Activated T-cell treated with anti-CD3 and anti-CD28 coated beads, Interleukin-2, amount 50 U/mL, for 48 hours (primary cell): ENCODE results near the gene EHMT1.

Experiments
- DNase-seq, 2 experiments: peaks; one replicate each; pipeline ENCODE4 v3.0.0-alpha.2; 2020

EHMT1 gene

DNA sequence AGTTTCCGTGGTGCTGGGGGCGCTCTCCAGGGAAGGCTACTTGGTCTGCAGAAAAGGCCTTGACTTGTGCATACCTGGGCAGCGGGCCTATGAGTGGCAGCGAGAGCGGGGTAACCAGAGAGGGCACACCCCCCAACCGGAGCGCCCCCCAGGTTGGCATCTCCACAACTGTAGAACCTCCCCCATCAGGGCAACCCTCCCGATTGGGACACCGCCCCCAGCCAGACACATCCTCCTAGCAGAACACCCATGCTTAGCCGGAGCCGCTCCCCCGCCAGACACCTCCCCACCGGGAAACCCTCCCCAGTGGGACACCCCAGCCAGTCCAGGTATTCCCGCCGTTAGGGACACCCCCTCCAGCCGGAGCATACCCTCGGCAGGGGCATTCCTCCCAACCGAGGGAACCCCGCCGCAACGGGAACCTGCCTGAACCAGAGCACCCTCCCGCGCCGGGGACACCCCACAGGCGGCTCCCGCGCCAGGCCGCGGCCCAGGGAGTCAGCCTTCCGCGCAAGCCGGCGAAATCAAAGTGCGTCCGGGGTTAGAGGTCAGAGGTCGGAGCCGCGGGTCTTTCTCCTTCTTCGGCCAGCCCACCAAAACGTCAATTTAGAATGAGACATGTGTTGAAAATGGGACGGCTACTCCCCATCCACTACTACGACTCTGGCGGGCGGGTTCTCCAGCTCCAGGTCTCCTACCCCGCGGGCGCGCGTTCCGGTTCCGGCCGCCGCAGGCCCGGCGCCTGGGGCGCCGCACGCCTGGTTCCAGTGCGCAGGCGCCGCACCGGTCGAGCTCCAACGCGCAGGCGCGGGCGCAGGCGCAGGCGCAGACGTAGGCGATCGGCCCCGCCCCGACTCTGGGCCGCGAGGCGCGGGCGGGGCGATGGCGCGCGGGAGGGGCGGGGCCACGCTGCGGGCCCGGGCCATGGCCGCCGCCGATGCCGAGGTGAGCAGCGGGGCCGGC is at the start of gene EHMT1:
TSS of gene EHMT1 (plus strand) at position 901 of the 963 bp plus-strand sequence. CDS start at position 925, 24 bp downstream.
- peak; percentile 93 to 94 for DNase-seq

DNA sequence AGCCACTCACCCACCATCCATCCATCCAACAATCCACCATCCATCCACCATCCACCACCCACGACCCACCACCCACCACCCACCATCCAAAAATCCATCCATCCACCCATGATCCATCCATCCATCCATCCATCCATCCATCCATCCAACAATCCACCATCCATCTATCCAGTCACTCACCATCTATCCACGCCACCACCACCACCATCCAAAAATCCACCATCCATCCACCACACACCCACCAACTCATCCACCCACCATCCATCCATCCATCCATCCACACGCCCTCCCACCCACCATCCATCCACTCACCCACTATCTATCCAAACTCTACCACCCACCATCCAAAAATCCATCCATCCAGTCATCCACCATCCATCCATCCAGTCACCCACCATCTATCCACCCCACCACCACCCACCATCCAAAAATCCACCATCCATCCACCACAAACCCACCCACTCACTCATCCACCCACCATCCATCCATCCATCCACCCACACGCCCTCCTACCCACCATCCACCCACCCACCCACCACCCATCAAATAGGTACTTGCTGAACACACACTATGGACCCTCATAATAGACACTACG is 49.1 kb upstream of the EHMT1 start:
- DNase-seq, result no peak

- DNase-seq, result no peak
These were observed 48.2 kb upstream of the EHMT1 start for GRCh38 chr9:137570566-137570965.

DNA sequence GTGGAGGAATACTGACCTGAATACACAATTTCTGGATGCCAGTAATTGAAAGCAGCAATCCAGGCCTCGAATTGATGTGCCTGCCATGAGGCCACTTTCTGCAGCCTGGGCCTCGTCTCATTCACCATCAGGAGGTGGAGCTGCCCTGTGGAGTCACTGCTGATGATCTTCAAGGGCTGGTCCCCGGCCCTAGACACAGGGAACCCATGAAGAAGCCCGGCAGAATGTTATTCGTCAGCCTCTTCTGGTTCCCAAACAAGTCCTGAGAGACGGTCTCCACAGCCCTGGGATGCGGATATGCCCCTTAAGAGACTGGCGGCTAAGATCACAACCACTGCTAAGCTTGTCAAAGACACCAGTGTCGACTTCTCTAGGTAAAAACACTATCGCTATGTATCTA is 44.6 kb upstream of the EHMT1 start:
- no peak for DNase-seq

DNA sequence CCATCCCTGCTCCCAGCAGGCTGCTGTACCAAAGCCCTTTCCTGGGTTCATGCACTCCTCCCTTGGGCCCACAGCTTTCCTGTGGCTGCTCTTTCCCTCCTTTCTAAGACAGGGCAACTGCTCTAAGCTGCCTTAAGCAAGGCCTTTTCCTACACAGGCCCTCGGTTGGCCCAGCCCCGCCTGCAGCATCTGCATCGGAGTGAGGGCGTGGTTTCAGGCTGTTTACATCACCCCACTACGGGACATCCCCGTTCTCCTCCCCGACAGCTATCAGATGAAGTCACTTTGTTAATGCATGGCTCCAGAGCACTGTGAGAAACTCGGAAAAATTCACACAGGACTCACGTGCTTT is 43.5 kb upstream of the EHMT1 start:
- no peak for DNase-seq

- DNase-seq, result no peak
These were observed 42.9 kb upstream of the EHMT1 start for GRCh38 chr9:137575716-137576411.

DNA sequence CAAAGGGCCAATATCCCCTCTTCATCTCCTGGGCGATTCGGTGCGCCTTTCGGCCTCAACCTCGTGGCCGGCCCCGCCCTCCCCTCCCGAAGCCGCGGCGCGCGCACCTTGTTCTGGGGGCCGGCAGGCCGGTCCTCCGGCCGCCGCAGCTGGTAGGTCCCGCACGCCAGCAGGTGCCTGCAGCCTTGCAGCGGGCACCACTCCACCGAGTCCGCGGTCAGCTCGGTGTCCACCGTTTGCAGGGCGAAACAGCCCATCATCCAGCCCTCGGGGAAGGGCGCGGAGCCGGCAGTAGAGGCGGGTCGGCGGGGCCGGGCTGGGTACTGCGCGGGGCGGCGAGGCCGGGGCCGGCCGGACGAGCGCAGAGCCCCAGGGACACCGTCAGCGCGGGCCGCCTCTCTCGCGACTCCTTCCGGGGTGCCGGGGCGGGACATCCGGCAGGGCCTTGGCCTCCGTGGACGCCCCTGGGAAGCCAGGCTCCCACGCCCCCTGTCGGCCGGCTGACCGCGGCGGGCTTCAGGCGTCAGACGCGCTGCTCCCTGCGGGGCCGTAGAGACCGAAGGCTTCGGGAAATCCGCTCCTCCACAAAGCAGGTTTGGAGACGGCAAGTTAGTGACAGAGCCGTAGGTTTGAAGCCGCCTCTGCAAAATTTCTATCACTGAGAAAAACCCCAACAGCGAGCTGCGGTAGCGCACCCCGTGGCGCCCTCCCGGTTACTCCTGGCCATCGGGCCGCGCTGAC is 40.1 kb upstream of the EHMT1 start, which contains the start of gene DPH7:
TSS of gene DPH7 (minus strand) at position 408 of the 741 bp plus-strand sequence. CDS start at position 260, 148 bp downstream.
- peak; percentile 97 to 98 for DNase-seq

DNA sequence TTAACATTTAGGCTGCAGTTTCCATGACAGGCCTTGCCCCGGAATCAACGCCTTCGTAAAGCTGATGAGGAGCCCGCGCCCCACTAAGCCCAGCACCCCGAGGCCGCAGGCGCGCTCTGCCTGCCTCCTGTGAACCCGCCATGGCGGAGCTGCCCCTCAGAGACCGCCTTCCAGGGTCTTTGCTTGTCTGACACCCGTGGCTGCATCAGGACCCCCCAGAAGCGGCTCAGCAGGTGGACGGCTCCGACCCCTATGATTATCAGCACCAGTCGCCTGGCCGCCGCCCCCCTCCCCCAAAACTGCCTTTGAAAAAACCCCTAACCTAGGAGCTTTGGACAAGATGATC is 39.6 kb upstream of the EHMT1 start:
- DNase-seq, result no peak

- peak in 1 of 2 experiments; percentile 29 for DNase-seq
These were observed 38.4 kb upstream of the EHMT1 start for GRCh38 chr9:137580209-137580953.

- DNase-seq, result no peak
These were observed 37.9 kb upstream of the EHMT1 start for GRCh38 chr9:137580954-137581322.

- DNase-seq, result no peak
These were observed 37.2 kb upstream of the EHMT1 start for GRCh38 chr9:137581361-137582285.

GRCh38 chr9:137582286-137582860 is 36.4 kb upstream of the EHMT1 start:
- DNase-seq, result peak in 1 of 2 experiments; percentile 35

- no peak for DNase-seq
These were observed 35.5 kb upstream of the EHMT1 start for GRCh38 chr9:137583347-137583746.

- DNase-seq, result no peak
These were observed 34.8 kb upstream of the EHMT1 start for GRCh38 chr9:137583957-137584356.

DNA sequence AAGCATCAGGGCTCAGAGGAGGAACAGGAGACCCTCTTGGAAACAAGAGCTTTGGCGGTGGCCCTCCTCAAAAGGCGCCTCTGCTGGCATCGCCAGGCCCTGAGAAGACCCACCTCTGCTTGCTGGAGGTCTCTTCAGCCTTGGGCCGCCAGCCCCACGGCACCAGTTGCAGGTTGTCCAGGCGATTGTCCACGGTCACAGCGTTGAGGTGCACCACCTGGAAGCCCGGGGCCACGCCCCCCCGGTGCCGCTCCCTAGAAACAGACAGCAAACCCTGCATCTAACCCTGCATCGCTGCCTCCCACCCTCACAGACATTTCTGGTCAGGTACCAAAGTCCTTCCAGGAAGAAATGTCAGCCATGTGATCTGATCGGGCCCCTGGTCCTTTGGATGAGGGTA is 32.0 kb upstream of the EHMT1 start:
- no peak for DNase-seq

DNA sequence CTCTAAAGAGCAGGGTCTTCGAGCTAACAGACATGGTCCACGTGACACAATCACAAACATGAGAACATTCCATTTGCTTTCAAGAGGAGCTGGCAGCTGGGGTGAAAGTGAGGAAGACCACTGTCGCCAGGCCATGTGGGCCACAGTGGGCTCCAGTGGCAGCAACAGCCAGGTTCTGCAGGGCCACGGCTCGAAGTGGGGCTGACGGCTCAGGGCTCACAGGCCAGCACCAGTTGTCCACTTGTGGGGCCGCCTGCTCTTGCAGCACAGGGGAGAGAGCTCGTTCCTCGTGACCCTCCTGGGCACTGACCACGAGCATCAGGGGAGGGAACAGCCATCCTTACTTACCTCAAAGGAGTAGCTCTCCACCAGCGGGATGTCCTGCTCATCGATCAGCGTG is 30.5 kb upstream of the EHMT1 start:
- no peak for DNase-seq

DNA sequence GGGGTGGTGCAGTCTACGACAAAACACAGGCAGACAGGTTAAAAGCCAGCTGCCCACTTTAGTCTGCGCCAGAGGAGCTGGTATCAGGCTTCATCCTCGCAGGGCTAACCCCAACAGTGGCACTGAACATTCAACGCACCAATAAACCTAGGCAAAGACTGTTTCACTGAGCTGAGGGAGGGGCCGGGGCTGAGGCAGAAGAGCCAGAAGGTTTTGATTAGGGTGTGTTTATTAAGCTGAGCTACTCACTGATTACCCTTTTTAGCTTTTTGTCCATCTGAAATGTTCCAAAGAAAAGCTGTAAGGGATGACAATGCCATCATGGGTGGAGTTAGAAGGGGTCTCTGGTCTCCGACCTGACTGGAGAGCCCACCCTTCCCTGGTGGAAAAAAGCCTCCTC is 29.9 kb upstream of the EHMT1 start:
- DNase-seq, result no peak

DNA sequence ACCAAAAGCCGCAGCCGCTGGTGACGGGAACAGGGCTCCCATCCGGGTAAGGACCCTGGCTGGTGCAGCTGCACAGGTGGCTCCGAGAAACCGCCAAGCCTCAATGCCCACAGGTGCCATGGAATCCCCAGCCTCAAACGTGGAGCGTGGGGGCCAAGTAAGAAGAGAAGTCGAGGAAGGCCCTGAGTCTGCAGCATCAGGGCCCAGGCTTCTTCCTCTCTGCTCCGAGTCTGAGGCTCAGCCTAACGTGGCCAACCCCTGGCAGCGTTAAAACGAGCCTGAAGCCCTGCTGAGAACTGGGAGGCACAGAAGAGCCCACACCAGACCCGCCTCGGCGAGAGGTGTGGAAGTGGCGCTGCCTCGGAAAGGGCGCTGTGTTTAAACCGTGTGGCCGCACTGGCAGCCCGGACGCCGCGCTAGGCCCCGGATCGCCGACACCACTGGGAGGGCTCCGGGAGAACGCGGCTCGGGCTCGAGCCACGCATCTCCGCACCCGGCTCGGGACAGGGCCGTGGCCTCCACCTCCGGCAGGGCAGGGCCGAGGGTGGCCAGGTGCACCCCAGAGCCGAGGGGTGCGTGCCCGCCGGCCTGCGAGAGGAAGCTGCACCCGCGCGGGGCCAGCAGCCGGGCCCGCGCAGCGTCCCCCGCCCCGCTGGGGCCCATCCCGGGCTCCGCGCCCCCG is 29.2 kb upstream of the EHMT1 start:
- DNase-seq, result peak; percentile 42 to 53

- DNase-seq, result no peak
These were observed 28.7 kb upstream of the EHMT1 start for GRCh38 chr9:137590123-137590468.
